Parathyroid adenoma (tissue), 2 donors: ENCODE results near the gene IRF1.

Experiments
- H2AFZ ChIP-seq: fragments of 300-600 bp; sonication (generic); one replicate; pipeline ENCODE4 v1.7.0; 2017; ENCODE audit warnings: antibody characterized with exemption, mild to moderate bottlenecking
- H3K27ac ChIP-seq: fragments of 300-600 bp; sonication (generic); one replicate; pipeline ENCODE4 v1.7.0; 2017
- H3K27me3 ChIP-seq: fragments of 300-600 bp; sonication (generic); one replicate; pipeline ENCODE4 v1.7.0; 2017; ENCODE audit warnings: low read length; ENCODE audit not compliant: control insufficient read depth, insufficient read depth
- H3K36me3 ChIP-seq: fragments of 300-600 bp; sonication (generic); one replicate; pipeline ENCODE4 v1.7.0; 2017; ENCODE audit warnings: low read length; ENCODE audit not compliant: control insufficient read depth, insufficient read depth
- H3K4me1 ChIP-seq: fragments of 300-600 bp; sonication (generic); one replicate; pipeline ENCODE4 v1.7.0; 2017; ENCODE audit warnings: control low read depth
- H3K4me2 ChIP-seq: fragments of 300-600 bp; sonication (generic); one replicate; pipeline ENCODE4 v1.7.0; 2017; ENCODE audit warnings: low read length
- H3K4me3 ChIP-seq: fragments of 300-600 bp; sonication (generic); one replicate; pipeline ENCODE4 v1.7.0; 2017; ENCODE audit warnings: low read depth, low read length
- H3K79me2 ChIP-seq: fragments of 300-600 bp; sonication (generic); one replicate; pipeline ENCODE4 v1.7.0; 2017; ENCODE audit warnings: control low read depth
- H3K9ac ChIP-seq: fragments of 300-600 bp; sonication (generic); one replicate; pipeline ENCODE4 v1.7.0; 2017; ENCODE audit warnings: mild to moderate bottlenecking
- H3K9me3 ChIP-seq: fragments of 300-600 bp; sonication (generic); one replicate; pipeline ENCODE4 v1.7.0; 2017; ENCODE audit warnings: low read length; ENCODE audit not compliant: control insufficient read depth
- TF ChIP-seq, protein P1 (sequence below): fragments of 300-600 bp; sonication (generic); IDR thresholded peaks from one replicate; pipeline ENCODE4 v1.7.0; 2017; ENCODE audit warnings: antibody characterized with exemption, mild to moderate bottlenecking
- donor health status: primary hyperparathyroidism.

Gene IRF1

DNA sequence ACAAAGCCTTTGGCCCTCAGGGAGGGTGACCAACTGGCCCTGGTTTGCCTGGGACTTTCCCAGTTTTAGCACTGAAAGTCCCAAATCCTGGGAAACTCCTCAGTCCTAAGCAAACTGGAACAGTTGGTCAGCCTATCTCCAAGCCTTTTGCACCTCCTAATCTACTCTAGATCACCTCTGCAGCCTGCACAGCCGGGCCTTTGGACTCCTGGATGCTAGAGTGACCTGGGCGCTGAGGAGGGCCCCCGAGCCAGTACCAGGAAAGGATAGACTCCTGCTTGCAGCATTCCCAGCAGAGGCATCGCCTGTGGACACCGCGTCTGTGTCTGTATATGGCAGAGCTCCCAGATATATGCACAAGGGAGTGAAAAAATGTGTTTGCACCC lies 15.1 kb downstream of the IRF1 start:
- Histone ChIP-seq H3K4me3 (no peak overlapping the region), H3K27me3 (no peaks in the 10 kb centered on the region), H3K9me3 (no peaks in the 10 kb centered on the region), H3K79me2 (no peaks in the 10 kb centered on the region), H3K4me1 (no peaks in the 10 kb centered on the region), H2AFZ (no peak overlapping the region), H3K4me2 (no peak overlapping the region), H3K27ac (no peak overlapping the region), H3K9ac (no peak overlapping the region), H3K36me3 (no peaks in the 10 kb centered on the region)
- TF ChIP-seq, protein P1, sequence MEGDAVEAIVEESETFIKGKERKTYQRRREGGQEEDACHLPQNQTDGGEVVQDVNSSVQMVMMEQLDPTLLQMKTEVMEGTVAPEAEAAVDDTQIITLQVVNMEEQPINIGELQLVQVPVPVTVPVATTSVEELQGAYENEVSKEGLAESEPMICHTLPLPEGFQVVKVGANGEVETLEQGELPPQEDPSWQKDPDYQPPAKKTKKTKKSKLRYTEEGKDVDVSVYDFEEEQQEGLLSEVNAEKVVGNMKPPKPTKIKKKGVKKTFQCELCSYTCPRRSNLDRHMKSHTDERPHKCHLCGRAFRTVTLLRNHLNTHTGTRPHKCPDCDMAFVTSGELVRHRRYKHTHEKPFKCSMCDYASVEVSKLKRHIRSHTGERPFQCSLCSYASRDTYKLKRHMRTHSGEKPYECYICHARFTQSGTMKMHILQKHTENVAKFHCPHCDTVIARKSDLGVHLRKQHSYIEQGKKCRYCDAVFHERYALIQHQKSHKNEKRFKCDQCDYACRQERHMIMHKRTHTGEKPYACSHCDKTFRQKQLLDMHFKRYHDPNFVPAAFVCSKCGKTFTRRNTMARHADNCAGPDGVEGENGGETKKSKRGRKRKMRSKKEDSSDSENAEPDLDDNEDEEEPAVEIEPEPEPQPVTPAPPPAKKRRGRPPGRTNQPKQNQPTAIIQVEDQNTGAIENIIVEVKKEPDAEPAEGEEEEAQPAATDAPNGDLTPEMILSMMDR: no peak

DNA sequence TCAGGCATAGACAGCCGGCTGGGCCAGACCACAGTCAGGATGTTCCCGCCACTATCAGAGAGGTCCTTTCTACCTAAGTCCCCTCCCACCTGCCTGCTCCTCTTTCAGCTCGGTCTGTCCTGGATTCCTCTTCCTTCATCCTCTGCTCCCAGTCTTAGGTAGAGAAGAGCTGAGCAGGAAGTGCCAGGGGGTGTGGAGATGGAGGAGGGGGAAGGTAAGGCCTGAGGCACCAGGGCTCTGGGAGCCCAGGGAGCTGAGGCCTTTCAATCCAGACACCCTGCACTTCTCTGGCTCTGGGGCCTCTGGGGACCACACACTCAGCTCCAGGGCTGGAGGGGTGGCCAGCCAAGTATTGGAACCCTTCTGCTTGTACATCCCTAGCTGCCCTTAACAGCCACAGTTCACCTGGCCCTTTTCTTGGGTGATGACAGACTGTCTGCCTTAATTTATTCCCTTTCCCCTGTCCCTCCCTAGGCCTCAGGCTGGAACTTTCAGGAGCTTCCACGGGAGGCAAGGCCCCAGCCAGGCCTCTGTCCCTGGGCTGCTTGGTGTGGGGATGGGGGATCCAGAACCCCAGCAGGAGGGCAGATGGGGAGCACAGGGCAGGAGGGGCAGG lies 15.6 kb downstream of the IRF1 start:
- Histone ChIP-seq H3K79me2 (no peaks in the 10 kb centered on the region), H3K4me3 (no peak overlapping the region), H3K4me2 (no peak overlapping the region), H3K36me3 (no peaks in the 10 kb centered on the region), H3K9ac (no peak overlapping the region), H3K27ac (no peak overlapping the region), H3K9me3 (no peaks in the 10 kb centered on the region), H2AFZ (no peak overlapping the region), H3K4me1 (no peaks in the 10 kb centered on the region), H3K27me3 (no peaks in the 10 kb centered on the region)
- TF ChIP-seq, protein P1: no peak

DNA sequence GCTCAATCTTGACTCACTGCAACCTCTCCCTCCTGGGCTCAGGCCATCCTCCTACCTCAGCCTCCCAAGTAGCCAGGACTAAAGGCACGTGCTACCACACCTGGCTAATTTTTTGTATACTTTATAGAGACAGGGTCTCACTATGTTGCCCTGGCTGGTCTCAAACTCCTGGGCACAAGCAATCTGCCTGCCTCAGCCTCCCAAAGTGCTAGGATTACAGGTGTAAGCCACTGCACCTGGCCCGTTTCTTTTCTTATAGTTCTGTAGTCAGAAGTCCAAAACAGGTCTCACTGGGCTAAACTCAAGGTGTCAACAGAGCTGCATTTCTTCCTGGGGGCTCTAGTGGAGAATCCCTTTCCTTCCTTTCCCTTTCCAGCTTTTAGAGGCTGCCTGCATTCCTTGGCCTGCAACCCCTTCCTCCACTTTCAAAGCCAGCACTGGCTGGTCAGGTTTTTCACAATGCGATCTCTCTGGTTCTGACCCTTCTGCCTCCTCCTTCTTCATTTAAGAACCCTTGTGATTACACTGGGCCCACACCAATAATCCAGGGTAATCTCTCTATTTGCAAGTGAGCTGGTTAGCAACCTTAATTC lies 16.3 kb downstream of the IRF1 start:
- Histone ChIP-seq H3K27me3 (no peaks in the 10 kb centered on the region), H2AFZ (no peak overlapping the region), H3K4me1 (peaks cover 3% of the 10 kb centered on the region), H3K27ac (no peak overlapping the region), H3K4me2 (no peak overlapping the region), H3K4me3 (no peak overlapping the region), H3K79me2 (no peaks in the 10 kb centered on the region), H3K9ac (no peak overlapping the region), H3K9me3 (no peaks in the 10 kb centered on the region), H3K36me3 (no peaks in the 10 kb centered on the region)
- TF ChIP-seq, protein P1: no peak

DNA sequence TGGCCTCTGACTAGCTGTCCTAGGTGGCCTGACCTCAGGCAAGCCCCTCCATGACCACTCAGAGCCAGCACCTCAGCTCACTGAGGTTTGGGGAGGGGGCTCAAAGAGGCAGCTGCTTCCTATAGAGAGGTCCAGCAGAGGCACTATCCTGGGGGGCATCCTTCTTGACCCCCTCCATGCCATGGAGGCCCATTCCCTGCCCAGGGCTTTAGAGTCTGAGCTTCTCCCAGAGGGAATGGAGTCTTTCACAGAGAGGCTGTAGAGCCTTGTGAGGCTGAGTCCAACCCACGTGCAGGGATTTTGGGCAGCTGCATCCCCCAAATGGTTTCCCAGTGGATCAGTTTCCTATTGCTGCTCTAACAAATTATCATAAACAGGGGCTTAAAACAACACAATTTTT lies 16.9 kb downstream of the IRF1 start:
- peaks cover 4% of the 10 kb centered on the region for H3K4me1 ChIP-seq
- no peaks in the 10 kb centered on the region for H3K9me3 ChIP-seq
- H3K9ac ChIP-seq: no peak overlapping the region

More for the DNA sequence above, 16.9 kb downstream of the IRF1 start:
- Histone ChIP-seq H3K4me3 (no peak overlapping the region), H3K27me3 (no peaks in the 10 kb centered on the region), H3K36me3 (no peaks in the 10 kb centered on the region), H2AFZ (no peak overlapping the region), H3K4me2 (no peak overlapping the region), H3K79me2 (no peaks in the 10 kb centered on the region), H3K27ac (no peak overlapping the region)
- TF ChIP-seq, protein P1: no peak
